ENCODE results near the gene GFRA1. TPM values are rescaled to one million over a fixed set of nuclear protein-coding genes. Genes with fewer than 3 reads are reported as not detected.
"Not testable (repeated sequence)": the region's sequence is repeated elsewhere in the genome, so short reads cannot be mapped to it uniquely, and the experiment has no call there.

Gene GFRA1
- total and polyA plus RNA-seq, 11 donors, result 0.76 to 18.6 (median 1.4) TPM

GRCh38 chr10:116043304-116043703, 229.7 kb downstream of the GFRA1 start:
- 85 to 88% (median 86%) methylated on average over 3 of the region's 3 CpGs for WGBS, 4 donors

GRCh38 chr10:116041948-116042347, 231.1 kb downstream of the GFRA1 start:
- intact Hi-C loops (cut with DNase I), result loop anchor here in 1 of 10 donors (10.0 kb wide), 1 partner anchor 233 kb away; the partner anchor contains the start of gene GFRA1
- Histone ChIP-seq H3K36me3 (no peaks in the 10 kb centered on the region), H3K27ac (no peak overlapping the region), H3K9me3 (no peaks in the 10 kb centered on the region), H3K4me1 (peaks cover 0 to 21% (median 14%) of the 10 kb centered on the region in 12 donors), H3K4me3 (no peak overlapping the region), H3K27me3 (no peaks in the 10 kb centered on the region)
- ATAC-seq (no peak), DNase-seq (no peak)
- WGBS, 4 donors, result 85 to 91% (median 86%) methylated on average over 4 of the region's 4 CpGs
- TF ChIP-seq CTCF (IDR thresholded peaks at IDR 0.05) (no peak), POLR2A (IDR thresholded peaks at IDR 0.05) (no peak)

More at GRCh38 chr10:116043304-116043703, 229.7 kb downstream of the GFRA1 start:
- intact Hi-C loops (cut with DNase I), result loop anchor here in 1 of 10 donors (10.0 kb wide), 1 partner anchor 231 kb away; the partner anchor contains the start of gene GFRA1
- no peaks in the 10 kb centered on the region for H3K9me3 ChIP-seq
- ATAC-seq, result no peak
- H3K27me3 ChIP-seq, result no peaks in the 10 kb centered on the region
- peaks cover 0 to 21% (median 14%) of the 10 kb centered on the region in 12 donors for H3K4me1 ChIP-seq
- DNase-seq, result no peak
- no peak overlapping the region for H3K4me3 ChIP-seq
- TF ChIP-seq CTCF (IDR thresholded peaks at IDR 0.05) (no peak), POLR2A (IDR thresholded peaks at IDR 0.05) (no peak)
- H3K27ac ChIP-seq, result no peak overlapping the region
- no peaks in the 10 kb centered on the region for H3K36me3 ChIP-seq

- 91 to 94% (median 92%) methylated on average over 6 of the region's 6 CpGs for WGBS, 4 donors
- Histone ChIP-seq H3K4me1 (peaks cover 0 to 9% (median 3%) of the 10 kb centered on the region in 12 donors), H3K27ac (no peak overlapping the region), H3K4me3 (no peak overlapping the region), H3K27me3 (no peaks in the 10 kb centered on the region), H3K9me3 (peaks cover 0 to 7% (median 0%) of the 10 kb centered on the region in 12 donors), H3K36me3 (no peaks in the 10 kb centered on the region)
- ATAC-seq, result no peak
- intact Hi-C loops (cut with DNase I), result loop anchor here in 2 of 10 donors (5.0 to 10.0 kb wide), 2 partner anchors 203 to 235 kb away; partner anchors contain the start of gene GFRA1 (in 1 of the 2)
- TF ChIP-seq CTCF (IDR thresholded peaks at IDR 0.05) (no peak), POLR2A (IDR thresholded peaks at IDR 0.05) (no peak)
- no peak for DNase-seq
Measured at GRCh38 chr10:116039612-116040011, 233.4 kb downstream of the GFRA1 start.

GRCh38 chr10:116038259-116038658, 234.7 kb downstream of the GFRA1 start:
- no peak for TF ChIP-seq CTCF (IDR thresholded peaks at IDR 0.05)
- no peak for TF ChIP-seq POLR2A (IDR thresholded peaks at IDR 0.05)
- H3K4me3 ChIP-seq, result no peak overlapping the region
- H3K27me3 ChIP-seq, result no peaks in the 10 kb centered on the region
- no peak overlapping the region for H3K27ac ChIP-seq
- ATAC-seq (peak; percentile 54 to 73 (median 63)), DNase-seq (peak in 2 of 5 donors; percentile 43 to 44)
- H3K9me3 ChIP-seq, result peaks cover 0 to 21% (median under 1%) of the 10 kb centered on the region in 12 donors
- no peaks in the 10 kb centered on the region for H3K36me3 ChIP-seq
- 45 to 63% (median 50%) methylated on average over 3 of the region's 3 CpGs for WGBS, 4 donors
- intact Hi-C loops (cut with DNase I), result loop anchor here in 1 of 10 donors (5.0 kb wide), 1 partner anchor 204 kb away; no protein-coding TSS in a partner anchor
- no peaks in the 10 kb centered on the region for H3K4me1 ChIP-seq

- H3K9me3 ChIP-seq, result peaks cover 0 to 27% (median 4%) of the 10 kb centered on the region in 12 donors
- not testable (repeated sequence) for H3K4me1 ChIP-seq, DNase-seq, H3K27ac ChIP-seq, H3K36me3 ChIP-seq, H3K27me3 ChIP-seq, ATAC-seq, H3K4me3 ChIP-seq
- intact Hi-C loops (cut with DNase I), result loop anchor here in 1 of 10 donors (5.0 kb wide), 1 partner anchor 207 kb away; no protein-coding TSS in a partner anchor
Measured at GRCh38 chr10:116035406-116035805, 237.6 kb downstream of the GFRA1 start.
